AG09319 (cell line): ENCODE measurements around the gene MYZAP.

ENCODE experiments used
- DNase-seq: peaks from one replicate; pipeline ENCODE4 v3.0.0-alpha.2; 2010; ENCODE audit warnings: low read depth; ENCODE audit errors: extremely low read depth
- CTCF ChIP-seq: IDR thresholded peaks from 2 replicates; pipeline ENCODE4 v1.5.1; 2011; ENCODE audit warnings: low read depth, mild to moderate bottlenecking, inconsistent platforms, low read length, moderate library complexity

MYZAP gene

GRCh38 chr15:57562196-57562769, 29.4 kb upstream of the MYZAP start:
- no peak for DNase-seq
- no peak for TF ChIP-seq CTCF

GRCh38 chr15:57563416-57563815, 28.3 kb upstream of the MYZAP start:
- no peak for TF ChIP-seq CTCF
- no peak for DNase-seq

GRCh38 chr15:57565311-57565710, 26.4 kb upstream of the MYZAP start:
- DNase-seq, result no peak
- TF ChIP-seq CTCF, result no peak

- TF ChIP-seq CTCF, result no peak
- DNase-seq, result no peak
Observed at GRCh38 chr15:57566834-57567233, 24.9 kb upstream of the MYZAP start.

DNA sequence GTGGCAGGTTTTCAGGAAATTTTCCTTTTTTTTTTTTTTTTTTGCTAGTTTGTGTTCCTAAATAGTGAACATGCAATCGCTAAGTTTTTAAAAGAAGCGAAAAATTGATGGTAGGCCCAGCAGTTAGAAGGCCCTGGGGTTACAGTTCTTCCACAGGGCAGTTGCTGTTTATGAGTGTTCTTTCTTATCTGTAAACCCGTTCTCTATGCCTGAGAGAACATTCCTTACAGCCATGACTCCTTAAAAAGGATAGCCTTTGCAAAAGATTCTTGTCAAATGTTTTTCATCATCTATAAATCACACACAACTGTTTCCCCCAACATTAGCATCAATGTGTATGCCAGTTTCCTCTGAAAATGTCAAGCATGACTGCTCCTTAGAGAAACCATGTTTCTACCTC, 23.8 kb upstream of the MYZAP start:
- TF ChIP-seq CTCF, result no peak
- DNase-seq, result no peak

DNA sequence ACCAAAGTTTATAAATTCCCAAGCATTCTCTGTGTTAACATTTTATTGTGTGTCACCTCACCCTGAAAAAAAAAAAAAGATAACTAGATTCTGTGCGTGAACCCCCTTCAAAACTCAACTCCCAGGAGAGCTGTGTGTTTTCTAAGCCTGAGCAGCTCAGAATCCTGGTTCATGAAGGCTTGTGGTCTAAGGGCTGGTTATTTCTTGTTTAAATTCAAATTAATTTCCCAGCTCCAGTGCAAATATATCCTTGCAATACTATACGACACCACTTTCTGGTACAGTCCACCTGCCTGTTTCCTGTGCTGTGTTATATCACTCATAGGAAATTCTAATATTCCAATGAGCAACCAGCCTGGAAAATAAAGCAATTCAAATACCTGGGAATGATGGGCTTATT, 23.4 kb upstream of the MYZAP start:
- DNase-seq, result no peak
- no peak for TF ChIP-seq CTCF

DNA sequence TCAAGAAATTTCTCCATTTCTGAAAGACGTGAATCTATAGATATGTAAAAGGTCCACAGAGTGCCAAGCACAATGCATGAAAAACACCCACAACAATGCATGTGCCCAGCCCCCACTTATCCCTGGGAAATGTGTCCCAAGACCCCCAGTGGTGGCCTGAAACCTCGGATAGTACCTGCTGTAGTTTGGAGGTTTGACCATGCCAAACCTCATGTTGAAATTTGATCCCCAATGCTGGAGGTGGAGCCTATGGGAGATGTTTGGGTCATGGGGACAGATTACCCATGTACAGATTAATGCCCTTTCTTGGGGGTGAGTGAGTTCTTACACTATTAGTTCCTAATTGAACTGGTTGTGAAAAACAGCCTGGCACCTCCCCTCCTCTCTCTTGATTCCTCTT, 21.4 kb upstream of the MYZAP start:
- no peak for TF ChIP-seq CTCF
- DNase-seq, result no peak
